Inferior parietal cortex (tissue), 1 donor: ENCODE measurements around the gene SRSF5.

Experiments used
- DNase-seq: peaks from one replicate; pipeline ENCODE4 v3.0.0-alpha.2; 2016; ENCODE audit errors: extremely low spot score

The SRSF5 gene

GRCh38 chr14:69770559-69770958, 3.6 kb downstream of the SRSF5 start:
- no peak for DNase-seq

- DNase-seq, result no peak
These were observed 4.2 kb downstream of the SRSF5 start for GRCh38 chr14:69771136-69771535.

- no peak for DNase-seq
These were observed 5.4 kb downstream of the SRSF5 start for GRCh38 chr14:69772082-69773017.

GRCh38 chr14:69773571-69774276, 6.8 kb downstream of the SRSF5 start:
- DNase-seq, result no peak

- DNase-seq, result no peak
These were observed 8.1 kb downstream of the SRSF5 start for GRCh38 chr14:69775012-69775411.

- no peak for DNase-seq
These were observed 10.0 kb downstream of the SRSF5 start for GRCh38 chr14:69776875-69777453.

- no peak for DNase-seq
These were observed 12.1 kb downstream of the SRSF5 start for GRCh38 chr14:69779088-69779487.

- no peak for DNase-seq
These were observed 13.2 kb downstream of the SRSF5 start for GRCh38 chr14:69780092-69780491.

- DNase-seq, result no peak
These were observed 14.0 kb downstream of the SRSF5 start for GRCh38 chr14:69780952-69781351.

- DNase-seq, result no peak
These were observed 18.0 kb downstream of the SRSF5 start for GRCh38 chr14:69784942-69785341.

GRCh38 chr14:69786603-69787002, 19.7 kb downstream of the SRSF5 start:
- no peak for DNase-seq

GRCh38 chr14:69789118-69789640, 22.2 kb downstream of the SRSF5 start:
- DNase-seq, result no peak

GRCh38 chr14:69792887-69793421, 26.0 kb downstream of the SRSF5 start:
- DNase-seq, result no peak

GRCh38 chr14:69794791-69795190, 27.8 kb downstream of the SRSF5 start:
- DNase-seq, result no peak

GRCh38 chr14:69795691-69796090, 28.7 kb downstream of the SRSF5 start:
- DNase-seq, result no peak

- no peak for DNase-seq
These were observed 30.0 kb downstream of the SRSF5 start, which contains the start of gene SLC10A1 for GRCh38 chr14:69796797-69797500. Gene SLC10A1 (minus strand): TSS chr14:69797241. CDS start chr14:69797155, 86 bp downstream.

GRCh38 chr14:69797573-69798338, 30.8 kb downstream of the SRSF5 start:
- DNase-seq, result no peak

GRCh38 chr14:69798339-69798735, 31.4 kb downstream of the SRSF5 start:
- no peak for DNase-seq

GRCh38 chr14:69803753-69804152, 36.8 kb downstream of the SRSF5 start:
- no peak for DNase-seq

- no peak for DNase-seq
These were observed 38.0 kb downstream of the SRSF5 start for GRCh38 chr14:69804902-69805301.

- no peak for DNase-seq
These were observed 40.2 kb downstream of the SRSF5 start for GRCh38 chr14:69807192-69807591.
